Activated effector memory CD4-positive, alpha-beta T cell treated with Interleukin-2 at 50 U/mL for 16 hours (primary cell): Measurements from ENCODE around the gene NTN4.
"Not testable (repeated sequence)": the region's sequence is repeated elsewhere in the genome, so short reads cannot be mapped to it uniquely, and the experiment has no call there.

ENCODE experiments used
- DNase-seq: peaks from one replicate; pipeline ENCODE4 v3.0.0-alpha.2; 2020

The NTN4 gene

DNA sequence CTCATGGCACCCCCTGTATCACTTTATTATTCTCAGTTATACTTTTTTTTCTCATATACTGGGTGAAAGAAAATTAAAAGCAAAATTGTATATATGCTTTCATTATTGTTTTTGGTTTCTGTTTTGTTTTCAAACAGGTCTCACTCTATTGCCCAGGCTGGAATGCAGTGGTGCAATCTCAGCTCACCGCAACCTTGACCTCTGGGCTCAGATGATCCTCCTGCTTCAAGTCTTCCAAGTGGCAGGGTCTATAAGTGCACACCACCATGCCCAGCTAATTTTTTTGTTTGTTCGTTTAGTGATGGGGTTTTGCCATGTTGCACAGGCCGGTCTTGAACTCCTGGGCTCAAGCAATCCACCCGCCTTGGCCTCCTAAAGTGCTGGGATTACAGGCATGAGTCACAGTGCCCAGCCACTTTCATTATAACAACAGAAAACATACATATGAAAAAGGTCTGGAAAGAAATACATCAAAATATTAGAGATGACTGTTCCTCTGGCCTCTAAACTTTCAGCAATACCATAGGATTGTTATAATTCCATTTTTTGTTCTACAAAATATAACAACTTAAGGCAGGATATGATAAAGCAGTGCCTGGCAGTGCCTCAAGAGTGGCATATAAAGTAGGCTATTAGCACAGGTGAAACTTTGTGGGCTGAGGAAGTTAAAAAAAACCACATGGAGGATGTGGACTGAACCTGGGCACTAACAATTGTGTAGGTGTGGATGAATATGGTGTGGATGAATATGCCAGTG, 5.8 kb upstream of the NTN4 start:
- no peak for DNase-seq

DNA sequence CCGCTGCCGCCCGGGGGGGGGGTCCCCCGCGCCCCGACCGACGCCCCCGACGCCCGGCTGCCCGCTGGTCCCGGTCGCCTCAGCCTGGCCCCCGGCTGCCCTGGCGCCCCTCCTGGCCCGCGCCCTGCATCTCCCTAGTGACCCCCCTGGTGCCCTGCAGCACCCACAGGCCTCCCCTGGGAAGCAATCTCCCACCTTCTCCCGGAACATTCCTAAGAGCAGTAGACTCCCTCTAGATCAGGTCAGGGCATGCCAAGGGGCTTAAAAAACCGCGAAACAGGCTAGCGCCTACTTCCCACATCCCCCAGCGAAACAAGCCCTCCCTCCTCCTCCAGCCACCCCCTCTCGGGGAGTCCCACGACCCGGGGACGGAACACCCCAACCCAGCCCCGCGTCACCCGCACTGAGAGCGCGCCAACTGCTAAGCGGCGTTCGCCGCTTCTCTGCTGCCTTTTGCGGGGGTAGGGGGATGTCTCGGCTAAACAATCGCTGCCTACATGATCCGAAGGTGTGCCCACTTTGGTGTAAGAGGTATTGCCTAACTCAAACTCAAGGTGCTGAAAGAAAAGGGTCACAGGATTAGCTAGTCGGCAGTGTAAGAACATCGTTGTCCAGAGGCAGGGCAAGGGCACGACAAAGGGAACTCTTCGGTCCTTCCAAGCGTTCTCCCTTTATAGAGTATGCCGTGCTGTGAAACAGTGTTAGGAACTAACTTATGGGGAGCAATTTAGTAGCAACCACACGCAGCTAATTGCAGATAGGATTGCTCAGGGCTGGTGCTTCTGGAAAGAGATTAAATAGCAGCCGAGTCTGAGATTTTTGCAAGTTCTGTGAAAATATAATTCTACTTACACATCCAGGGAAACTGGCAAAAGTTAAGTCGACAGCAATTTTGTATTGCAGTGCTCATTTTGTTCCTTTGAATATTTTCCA, 619 bp upstream of the NTN4 start:
- DNase-seq = no peak

DNA sequence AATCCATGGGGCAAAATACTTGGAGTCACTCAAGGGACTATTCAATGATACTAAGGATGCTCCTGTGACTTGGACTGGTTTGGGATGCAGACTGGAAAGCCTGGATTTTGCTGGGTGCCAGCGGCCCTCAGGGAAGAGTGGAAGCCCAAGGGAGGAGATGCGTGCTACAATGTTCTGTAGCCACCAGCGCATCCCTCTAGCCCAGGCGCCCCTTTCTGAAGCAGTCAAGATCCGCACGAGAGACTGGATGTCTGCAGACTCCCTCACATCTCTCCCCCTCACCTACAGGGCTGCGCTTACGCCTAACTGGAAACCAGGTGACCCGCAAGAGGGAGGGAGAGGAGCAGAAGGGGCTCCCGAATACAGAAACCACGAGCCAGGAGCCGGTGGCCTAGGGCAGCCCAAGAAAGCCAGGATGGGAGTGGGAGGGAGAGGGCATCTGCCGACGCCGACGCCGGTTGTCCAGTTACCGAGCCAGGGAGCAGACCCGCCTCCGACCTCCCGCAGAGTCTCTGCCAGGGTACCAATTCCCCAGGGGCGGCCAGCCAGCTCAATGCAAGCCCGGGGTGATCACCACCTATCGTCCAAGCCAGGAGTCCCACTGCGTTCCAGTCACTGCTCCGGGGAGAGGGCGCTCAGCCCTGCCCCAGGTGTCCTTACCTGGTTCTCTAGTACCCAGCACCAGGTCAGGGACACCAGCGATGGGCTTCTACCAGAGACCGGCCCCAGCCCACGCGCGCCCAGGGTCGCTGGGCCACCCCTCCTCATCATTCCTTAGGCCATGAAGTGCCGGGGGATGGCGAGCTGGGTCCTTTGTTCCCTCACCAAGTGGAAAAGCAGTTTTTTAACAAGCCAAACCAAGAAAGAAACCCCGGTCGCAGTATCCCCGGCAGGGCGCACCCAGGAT, 1.2 kb downstream of the NTN4 start:
- DNase-seq = no peak

DNA sequence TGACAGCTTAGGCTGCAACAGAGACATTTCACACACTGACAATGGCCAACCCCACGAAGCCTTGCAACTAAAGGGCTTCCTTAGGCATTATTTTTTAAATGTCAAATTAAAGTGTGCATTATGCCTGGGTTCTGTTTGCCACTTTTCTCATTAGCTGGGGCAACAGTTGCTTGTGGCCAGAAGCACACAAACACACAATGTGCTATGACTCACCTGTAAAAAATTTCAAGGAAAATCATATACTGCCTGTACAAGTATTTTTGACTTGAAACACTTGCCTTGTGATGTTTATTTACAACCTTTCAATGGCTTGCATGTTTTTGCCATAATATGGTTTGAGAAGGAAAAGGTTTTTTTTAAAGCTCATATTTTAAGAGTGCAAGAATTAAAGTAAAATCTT, 1.9 kb downstream of the NTN4 start:
- no peak for DNase-seq

DNA sequence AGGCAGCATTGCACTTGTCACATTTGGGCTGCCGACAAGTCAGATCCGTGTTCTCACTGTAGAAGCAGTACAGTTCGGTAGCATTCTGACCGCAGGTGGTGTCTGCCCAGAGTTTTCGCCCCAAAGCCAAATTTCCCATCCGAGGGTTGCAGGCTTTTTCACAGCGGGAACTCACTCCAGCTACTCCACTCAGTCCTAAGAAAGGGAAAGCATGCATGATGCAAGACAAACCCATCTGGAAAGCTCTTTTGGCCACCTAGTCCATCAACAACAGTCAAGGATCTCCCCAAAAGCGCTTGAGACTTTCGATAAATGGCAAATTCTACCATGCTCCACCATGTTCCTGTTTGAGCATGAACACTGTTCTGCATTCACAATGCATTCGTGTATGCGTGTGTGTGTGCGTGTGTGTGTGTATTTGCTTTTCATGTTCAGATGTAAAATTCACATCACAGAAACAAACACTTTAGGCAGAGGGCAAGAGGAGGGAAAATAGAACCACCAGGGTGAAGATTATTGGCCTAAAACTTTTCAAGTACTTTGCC, 3.2 kb downstream of the NTN4 start:
- DNase-seq = no peak

DNA sequence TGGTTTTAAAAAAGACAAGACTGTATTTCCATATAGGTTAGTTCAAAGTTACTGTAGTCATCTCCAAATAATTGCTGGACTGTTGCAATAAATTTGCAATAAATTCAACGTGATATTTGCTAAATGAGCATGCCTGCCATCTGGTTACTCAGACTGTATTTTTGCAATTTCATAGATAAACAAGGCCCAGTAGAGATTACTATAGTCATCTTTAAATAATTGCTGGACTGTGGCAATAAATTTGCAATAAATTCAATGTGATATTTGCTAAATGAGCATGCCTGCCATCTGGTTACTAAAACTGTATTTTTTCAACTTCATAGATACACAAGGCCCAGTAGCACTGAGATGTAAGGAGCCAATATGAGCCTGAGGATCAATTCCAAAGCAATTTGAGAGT, 5.6 kb downstream of the NTN4 start:
- no peak for DNase-seq

DNA sequence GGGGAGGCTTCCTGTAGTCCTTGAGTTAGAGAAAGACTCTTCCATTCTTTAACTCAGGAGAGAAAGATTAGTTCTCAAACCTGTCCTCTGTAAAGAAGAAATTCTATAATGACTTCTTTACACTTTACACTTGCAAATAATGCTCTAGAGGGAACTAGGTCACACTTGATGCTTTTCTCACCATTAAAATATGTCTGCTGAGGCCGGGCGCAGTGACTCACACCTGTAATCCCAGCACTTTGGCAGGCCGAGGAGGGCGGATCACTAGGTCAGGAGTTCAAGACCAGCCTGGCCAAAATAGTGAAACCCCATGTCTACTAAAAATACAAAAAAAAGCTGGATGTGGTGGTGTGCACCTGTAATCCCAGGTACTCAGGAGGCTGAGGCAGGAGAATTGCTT, 6.3 kb downstream of the NTN4 start:
- DNase-seq = no peak

DNA sequence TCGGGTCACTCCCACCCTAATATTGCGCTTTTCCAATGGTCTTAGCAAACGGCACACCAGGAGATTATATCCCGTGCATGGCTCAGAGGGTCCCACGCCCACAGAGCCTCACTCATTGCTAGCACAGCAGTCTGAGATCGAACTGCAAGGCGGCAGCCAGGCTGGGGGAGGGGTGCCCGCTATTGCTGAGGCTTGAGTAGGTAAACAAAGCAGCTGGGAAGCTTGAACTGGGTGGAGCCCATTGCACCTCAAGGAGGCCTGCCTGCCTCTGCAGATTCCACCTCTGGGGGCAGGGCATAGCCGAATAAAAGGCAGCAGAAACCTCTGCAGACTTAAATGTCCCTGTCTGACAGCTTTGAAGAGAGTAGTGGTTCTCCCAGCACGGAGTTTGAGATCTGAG, 15.1 kb downstream of the NTN4 start:
- not testable (repeated sequence) for DNase-seq

DNA sequence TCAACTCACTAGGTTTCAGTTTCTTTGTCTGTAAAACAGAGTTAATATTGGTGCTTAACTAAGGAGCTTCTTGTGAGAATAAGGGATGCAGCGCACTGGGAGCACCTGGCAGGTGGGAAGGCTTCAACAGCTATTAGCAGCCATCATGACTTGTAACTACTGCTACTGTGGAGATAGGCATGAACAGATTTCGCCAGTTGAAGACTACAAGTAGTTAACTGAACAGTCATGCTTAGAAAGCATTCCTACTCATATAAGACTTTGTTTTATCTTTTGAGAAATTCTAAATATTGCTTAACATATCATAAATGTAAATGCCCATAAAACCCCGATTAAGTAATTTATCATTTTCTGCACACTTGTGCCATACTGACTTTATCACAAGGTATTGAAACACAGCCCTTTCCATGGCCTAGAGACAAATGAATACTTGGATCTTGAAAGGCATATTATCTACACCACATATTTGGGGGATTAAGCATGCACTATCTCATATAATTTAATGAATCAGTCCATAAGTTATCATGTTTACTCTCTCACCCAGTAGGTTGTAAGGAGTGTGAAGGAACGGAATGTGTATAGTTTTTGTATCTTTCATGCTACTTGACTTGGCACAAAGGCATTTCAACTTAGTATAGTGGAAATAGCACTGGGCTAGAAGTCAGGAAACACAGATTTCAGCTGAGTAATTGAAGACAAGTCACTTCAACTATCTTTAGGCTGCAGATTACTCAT, 16.1 kb downstream of the NTN4 start:
- DNase-seq = no peak

DNA sequence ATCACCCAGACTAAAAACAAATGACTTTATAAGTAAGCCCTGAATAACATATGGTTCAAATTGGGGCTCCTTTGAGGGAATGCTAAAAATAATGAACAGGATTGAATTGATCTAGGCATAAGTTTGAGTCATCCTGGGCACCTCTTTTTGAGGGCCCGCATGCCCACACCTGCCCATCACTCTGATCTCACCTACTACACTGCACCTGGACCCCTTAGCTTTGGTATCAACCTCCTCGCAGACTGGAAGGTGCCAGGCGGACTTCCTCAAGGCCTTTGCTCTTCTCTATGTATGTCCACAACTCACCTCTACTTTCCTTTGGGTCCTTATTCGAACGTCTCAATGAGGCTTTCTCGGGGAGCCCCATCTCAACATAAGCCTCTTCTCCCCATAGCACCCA, 17.2 kb downstream of the NTN4 start:
- DNase-seq = no peak

DNA sequence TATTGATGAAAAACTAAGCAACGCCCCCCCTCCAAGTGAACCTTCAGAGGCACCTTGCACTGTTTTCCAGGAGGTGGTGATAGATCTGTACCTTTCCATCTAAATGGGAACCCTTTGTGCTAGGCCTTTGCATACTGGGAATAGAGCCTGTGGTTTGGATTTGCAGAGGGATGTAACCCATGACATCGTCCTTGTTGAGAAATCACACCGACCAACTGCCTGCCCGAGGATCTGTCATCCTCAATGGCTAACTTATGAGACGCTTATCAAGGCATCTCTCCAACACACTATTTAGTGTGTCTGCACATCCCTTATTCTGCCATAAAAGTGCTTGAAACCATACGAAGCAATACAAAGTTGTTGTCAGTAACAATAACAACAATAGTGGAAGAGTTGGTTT, 22.9 kb downstream of the NTN4 start:
- no peak for DNase-seq

DNA sequence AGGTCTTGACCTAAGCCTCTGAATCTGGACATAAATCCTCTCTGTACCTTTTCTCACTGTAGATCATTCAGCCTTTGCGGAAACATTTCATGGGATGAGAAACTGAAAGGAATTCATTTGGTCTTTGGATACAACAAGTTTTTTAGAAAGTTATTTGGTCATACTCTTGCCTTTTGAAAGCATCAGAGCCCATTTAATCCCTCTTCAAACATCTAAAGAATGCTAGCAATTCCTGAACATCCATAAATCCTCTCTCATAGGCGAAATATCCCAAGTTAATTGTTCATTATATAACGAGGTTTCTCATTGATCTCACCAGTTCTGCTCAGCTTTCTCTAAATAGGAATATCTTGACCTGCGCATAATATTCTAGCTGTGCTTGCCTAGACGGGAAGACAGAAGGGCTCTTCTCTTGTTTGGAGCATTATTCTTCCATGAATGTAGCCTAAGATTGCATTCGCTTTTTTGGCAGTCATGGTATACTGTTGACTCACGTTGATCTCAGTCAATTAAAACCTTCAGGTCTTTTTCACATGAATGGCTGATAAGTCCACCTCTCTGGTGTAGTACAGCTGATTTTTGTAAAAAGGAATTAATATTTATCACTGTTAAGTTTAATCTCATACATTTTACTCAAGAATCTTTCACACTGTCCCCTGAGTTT, 24.1 kb downstream of the NTN4 start:
- no peak for DNase-seq

DNA sequence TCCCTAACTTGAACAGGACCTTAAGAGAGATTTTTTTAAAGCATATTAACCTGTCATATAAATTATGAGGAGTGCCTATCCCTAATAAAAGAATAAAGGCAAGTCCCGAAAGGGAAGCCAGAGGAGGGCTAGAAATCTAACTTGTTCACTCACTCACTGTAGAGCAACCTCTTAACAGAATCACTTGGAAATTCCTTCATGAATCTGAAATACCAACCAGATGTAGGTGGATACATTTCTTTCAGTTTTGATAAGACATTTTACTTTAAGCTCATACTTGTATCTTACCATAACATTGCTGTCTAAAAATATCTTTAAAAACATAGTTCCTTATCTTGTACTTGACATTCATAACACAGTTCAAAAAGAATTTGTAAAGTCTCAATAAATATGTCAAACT, 25.7 kb downstream of the NTN4 start:
- DNase-seq = no peak

DNA sequence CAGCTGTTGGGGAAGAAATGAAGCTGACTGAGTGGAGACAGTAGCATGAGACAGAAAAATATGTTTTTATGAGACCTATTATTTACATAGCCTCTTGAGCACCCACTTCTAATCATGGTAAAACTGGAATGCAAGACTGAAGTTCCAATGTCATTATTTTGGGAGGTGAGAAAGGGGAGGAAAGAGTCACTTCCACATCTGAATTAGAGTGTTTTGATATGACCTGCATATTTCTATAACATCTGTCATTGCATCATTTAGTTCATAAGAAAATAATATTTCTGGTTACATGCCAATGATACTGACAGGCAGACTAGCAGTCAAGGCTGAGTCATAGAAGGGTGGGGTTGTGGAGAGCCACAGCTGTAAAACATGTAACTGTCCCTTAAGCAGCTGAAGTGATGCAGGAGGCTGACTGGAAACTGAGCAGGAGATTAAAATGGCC, 26.7 kb downstream of the NTN4 start:
- no peak for DNase-seq

DNA sequence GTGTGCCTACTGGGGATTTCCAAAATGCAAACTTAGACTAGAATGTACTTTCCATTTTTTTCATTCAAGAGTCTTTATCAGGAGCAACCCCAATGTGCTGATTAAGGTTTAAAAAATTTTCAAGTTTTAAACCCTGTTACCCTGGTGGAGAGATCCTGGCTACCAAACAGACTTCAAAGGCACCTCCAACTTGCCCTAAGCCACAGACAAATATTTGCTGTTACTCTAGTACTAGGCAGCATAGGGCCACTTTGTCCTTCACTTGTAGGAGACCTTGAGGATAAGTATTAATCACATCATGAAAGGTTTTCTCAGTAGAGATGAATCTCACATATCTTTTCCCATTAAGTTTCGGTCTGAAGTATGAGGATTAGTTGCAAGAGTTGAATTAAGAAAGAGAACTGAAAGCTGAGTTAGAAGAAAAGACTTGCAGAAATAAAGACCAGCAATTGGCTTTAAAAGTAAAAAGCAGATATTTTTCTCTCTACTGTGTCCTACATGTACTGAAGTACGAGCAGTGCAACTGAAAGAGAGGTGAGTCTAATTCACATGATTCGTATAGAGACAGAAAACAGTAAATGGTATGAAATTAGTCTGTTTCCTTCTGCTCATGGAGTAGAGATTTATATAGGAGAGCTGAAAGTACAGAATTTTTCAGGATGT, 28.3 kb downstream of the NTN4 start:
- no peak for DNase-seq

DNA sequence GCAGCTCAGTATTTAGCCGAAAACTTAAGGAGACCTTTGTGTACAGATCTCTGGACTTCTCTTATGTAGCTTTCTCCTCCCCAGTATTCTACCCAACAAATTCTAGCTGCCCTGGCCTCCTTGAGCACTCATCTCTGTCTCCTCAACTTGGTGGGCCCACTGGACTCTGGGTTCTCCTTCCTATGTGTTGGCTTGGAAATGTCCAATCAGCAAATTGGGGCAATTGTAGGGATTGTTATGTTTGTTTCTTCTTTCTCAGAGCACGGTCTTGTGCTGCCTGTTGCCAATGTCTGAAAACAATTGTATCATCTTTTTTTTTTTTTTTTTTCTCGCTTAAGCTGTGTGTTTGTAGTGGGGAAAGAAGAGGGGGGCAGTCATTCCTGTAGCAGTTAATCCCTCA, 30.2 kb downstream of the NTN4 start:
- no peak for DNase-seq

DNA sequence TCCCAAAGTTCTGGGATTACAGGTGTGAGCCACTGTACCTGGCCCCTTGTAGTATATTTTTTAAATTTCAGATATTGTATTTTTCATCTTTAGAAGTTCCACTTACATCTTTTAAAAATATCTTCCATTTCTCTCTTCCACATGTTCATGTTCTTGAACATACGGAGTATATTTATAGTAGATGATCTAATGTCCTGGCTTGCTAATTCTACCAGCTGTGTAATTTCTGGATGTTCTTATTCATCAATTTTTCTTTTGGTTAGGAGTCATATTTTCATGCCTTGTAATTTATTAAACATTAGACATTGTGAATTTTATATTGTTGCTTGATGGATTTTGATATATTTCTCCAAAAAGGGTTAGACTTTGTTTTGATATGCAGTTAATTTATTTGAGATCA, 30.8 kb downstream of the NTN4 start:
- no peak for DNase-seq

DNA sequence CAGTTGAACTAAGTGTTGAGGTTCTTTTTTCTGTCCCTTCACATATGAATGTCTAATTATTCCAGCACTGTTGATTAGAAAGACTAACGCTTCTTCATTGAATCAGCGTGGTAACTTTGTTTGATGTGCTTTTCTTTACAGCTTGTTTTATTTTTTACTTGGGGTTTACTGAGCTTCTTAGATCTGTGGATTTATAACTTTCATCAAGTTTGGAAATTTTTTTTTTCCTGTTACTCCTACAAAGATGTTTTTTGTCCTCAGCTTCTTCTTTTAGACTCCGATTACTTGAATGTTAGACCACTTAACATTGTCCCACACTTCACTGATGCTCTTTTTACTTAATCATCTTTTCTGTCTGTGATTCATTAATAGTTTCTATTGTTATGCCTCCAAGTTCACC, 31.5 kb downstream of the NTN4 start:
- no peak for DNase-seq

DNA sequence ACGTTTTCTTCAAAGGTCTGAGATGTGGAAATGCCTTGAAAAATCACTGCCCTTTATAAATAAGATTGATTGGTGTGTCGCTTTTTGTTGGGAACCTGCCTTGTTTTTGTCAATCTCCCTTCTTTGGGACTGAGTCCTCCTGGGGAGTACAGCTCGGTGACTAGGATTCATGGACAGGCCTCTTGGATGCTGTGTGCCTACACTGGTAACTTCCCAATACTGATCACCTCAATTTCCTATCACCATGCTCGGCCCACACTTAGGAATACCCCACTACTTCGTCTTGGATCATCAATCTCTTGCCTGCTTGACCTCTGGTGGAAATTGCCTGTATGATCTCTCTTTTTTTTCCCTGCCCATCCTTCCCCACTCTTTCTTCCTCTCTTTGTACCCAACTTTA, 34.2 kb downstream of the NTN4 start:
- no peak for DNase-seq

DNA sequence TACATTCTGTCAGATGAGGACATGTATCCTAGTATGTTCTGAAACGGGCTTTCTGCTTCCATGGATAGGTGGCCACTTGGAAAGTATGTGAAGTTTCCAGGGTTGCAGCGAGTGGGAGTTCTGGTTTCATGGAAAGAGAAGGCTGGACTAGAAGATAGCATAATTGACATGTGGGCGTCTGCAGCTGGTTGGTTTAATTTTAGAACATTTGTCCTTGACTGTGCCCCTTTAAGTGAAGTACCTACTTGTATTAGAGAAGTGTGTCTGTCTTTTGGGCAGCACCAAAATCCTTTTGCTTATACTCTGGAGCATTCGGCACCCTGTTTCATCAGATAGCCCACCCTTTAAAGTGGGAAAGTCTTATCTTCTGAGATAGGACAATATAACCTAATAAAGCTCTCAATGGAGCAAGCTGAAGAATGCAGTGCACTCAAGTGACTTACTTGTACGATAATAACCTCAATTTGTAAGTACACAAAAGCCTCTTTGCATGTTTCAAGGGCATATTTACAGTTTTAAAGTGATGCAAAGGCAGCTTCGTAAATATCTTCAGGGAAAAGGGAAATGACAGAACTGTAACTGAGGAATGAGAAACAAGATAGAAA, 35.2 kb downstream of the NTN4 start:
- DNase-seq = no peak

DNA sequence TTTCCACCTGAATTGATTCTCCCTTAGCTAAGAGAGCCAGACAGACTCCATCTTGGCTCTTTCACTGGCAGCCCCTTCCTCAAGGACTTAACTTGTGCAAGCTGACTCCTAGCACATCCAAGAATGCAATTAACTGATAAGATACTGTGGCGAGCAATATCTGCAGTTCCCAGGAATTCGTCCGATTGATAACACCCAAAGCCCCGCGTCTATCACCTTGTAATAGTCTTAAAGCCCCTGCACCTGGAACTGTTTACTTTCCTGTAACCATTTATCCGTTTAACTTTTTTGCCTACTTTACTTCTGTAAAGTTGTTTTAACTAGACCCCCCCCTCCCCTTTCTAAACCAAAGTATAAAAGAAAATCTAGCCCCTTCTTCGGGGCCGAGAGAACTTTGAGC, 44.5 kb downstream of the NTN4 start:
- DNase-seq = not testable (repeated sequence)
